HG03565 (cell line): ENCODE data around the gene DDIT4L.
"Not testable (repeated sequence)": the region's sequence is repeated elsewhere in the genome, so short reads cannot be mapped to it uniquely, and the experiment has no call there.

Source experiments
- ATAC-seq: cut with Tn5 transposase; IDR thresholded peaks from one replicate; pipeline ENCODE4 v1.9.1; 2021; ENCODE audit warnings: mild to moderate bottlenecking, moderate library complexity; ENCODE audit not compliant: unreplicated experiment

Gene DDIT4L

GRCh38 chr4:100166297-100167039, 23.8 kb downstream of the DDIT4L start:
- ATAC-seq = no peak

GRCh38 chr4:100165809-100166208, 24.5 kb downstream of the DDIT4L start:
- peak; percentile 28 for ATAC-seq

- no peak for ATAC-seq
Measured at GRCh38 chr4:100164808-100165760, 25.2 kb downstream of the DDIT4L start.

- ATAC-seq = peak; percentile 85
Measured at GRCh38 chr4:100162027-100162685, 28.1 kb downstream of the DDIT4L start.

- no peak for ATAC-seq
Measured at GRCh38 chr4:100149190-100149589, 41.1 kb downstream of the DDIT4L start.

- no peak for ATAC-seq
Measured at GRCh38 chr4:100147684-100148083, 42.6 kb downstream of the DDIT4L start.

- no peak for ATAC-seq
Measured at GRCh38 chr4:100147198-100147597, 43.1 kb downstream of the DDIT4L start.

GRCh38 chr4:100146756-100147155, 43.5 kb downstream of the DDIT4L start:
- no peak for ATAC-seq

GRCh38 chr4:100137320-100137719, 52.9 kb downstream of the DDIT4L start:
- not testable (repeated sequence) for ATAC-seq
